ENCODE data around the gene NEK2. TPM values are rescaled to one million over a fixed set of nuclear protein-coding genes. Genes with fewer than 3 reads are reported as not detected.

NEK2 gene
- total and polyA plus RNA-seq, 7 experiments from 2014 or later = 0.11 to 26.5 (median 0.22) TPM; not detected in 2

DNA sequence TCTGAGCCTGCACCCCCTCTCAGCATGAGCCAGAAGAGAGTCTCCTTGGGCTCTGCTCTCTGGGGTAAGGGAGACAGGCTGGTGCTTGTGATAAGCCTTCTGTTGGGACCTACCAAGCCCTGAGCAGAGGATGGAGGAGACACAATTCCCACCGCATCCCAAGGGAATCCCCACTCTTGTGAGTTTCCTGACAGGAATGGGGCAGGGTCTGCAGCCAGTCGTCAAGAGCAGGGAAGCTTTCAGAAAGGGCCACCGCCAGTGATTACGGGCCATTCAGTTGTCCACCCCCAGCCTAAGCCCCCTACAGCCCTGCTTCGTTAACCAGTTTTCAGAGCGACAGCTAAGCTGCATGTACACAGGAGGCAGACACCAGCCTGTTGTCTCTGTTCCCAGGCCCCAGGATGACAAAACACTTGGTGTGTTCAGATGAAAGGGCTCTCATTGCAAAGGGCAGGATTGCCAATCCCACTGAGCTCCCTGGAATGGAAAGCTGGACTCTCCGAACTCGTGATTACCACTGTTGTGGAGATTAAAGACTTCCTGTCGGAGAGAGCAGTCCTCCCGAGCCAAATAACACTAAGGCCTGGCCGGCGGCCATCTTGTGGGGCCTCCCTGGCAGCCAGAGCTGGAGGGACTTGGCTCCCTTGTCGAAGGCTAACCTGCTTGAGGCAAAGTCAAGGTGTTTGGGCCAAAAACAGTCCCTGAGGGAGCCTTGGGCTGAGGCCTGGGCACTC lies 59.0 kb downstream of the NEK2 start:
- Histone ChIP-seq H3K4me3 (ENCODE audit: low read length) (no peak overlapping the region), H3K27ac (ENCODE audit: low read depth, low read length) (no peak overlapping the region), H3K4me1 (ENCODE audit: control insufficient read depth in 2 of 2, insufficient read depth in 2 of 2, low read length in 2 of 2) (no peaks in the 10 kb centered on the region), H3K9me3 (ENCODE audit: control insufficient read depth in 2 of 3, low read length in 3 of 3) (no peaks in the 10 kb centered on the region), H3K27me3 (ENCODE audit: control insufficient read depth in 2 of 2, insufficient read depth in 2 of 2, low read length in 2 of 2) (no peaks in the 10 kb centered on the region), H3K36me3 (ENCODE audit: control insufficient read depth in 2 of 3, insufficient read depth in 3 of 3, low read length in 3 of 3) (no peaks in the 10 kb centered on the region)
- H3K27ac Mint-ChIP-seq = no peak overlapping the region
- H3K36me3 Mint-ChIP-seq = no peaks in the 10 kb centered on the region
- ATAC-seq (no peak), DNase-seq (no peak)
- no peak overlapping the region for H3K4me3 Mint-ChIP-seq
- CTCF ChIA-PET = no interaction called here
- intact Hi-C loops (cut with micrococcal nuclease) = no loop called here
- H3K4me1 Mint-ChIP-seq = peaks cover 0 to 10% (median 0%) of the 10 kb centered on the region in 7 donors
- no peaks in the 10 kb centered on the region for H3K27me3 Mint-ChIP-seq
- H3K9me3 Mint-ChIP-seq = no peaks in the 10 kb centered on the region
- POLR2A ChIA-PET = no interaction called here

DNA sequence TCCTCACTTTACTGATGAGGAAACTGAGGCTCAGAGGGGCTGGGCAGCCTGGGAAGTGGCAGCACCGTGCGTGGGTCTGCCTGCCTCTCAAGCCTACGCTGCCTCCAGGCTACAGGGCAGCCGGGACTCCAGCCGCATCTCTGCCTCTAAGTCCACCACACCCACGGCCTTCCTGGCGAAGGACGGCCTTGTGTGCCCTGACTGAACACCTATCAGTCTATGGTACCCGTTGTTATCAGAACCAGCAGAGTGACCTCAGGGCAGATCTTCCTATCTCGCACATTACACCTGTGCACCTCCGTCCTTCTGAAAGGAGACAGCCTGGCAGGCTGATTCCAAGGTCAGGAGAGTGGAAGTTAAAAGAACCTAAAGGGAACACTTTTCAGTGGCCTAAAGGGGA lies 60.8 kb downstream of the NEK2 start:
- Histone ChIP-seq H3K9me3 (ENCODE audit: control insufficient read depth in 2 of 3, low read length in 3 of 3) (no peaks in the 10 kb centered on the region), H3K27me3 (ENCODE audit: control insufficient read depth in 2 of 2, insufficient read depth in 2 of 2, low read length in 2 of 2) (no peaks in the 10 kb centered on the region), H3K27ac (ENCODE audit: low read depth, low read length) (no peak overlapping the region), H3K36me3 (ENCODE audit: control insufficient read depth in 2 of 3, insufficient read depth in 3 of 3, low read length in 3 of 3) (no peaks in the 10 kb centered on the region), H3K4me3 (ENCODE audit: low read length) (no peak overlapping the region), H3K4me1 (ENCODE audit: control insufficient read depth in 2 of 2, insufficient read depth in 2 of 2, low read length in 2 of 2) (no peaks in the 10 kb centered on the region)
- POLR2A ChIA-PET = no interaction called here
- no peak for ATAC-seq
- Mint-ChIP-seq H3K27me3 (no peaks in the 10 kb centered on the region), H3K27ac (no peak overlapping the region), H3K36me3 (no peaks in the 10 kb centered on the region), H3K4me1 (peaks cover 0 to 7% (median 0%) of the 10 kb centered on the region in 7 donors), H3K9me3 (no peaks in the 10 kb centered on the region), H3K4me3 (no peak overlapping the region)
- no peak for DNase-seq
- CTCF ChIA-PET = no interaction called here
- intact Hi-C loops (cut with micrococcal nuclease) = no loop called here

DNA sequence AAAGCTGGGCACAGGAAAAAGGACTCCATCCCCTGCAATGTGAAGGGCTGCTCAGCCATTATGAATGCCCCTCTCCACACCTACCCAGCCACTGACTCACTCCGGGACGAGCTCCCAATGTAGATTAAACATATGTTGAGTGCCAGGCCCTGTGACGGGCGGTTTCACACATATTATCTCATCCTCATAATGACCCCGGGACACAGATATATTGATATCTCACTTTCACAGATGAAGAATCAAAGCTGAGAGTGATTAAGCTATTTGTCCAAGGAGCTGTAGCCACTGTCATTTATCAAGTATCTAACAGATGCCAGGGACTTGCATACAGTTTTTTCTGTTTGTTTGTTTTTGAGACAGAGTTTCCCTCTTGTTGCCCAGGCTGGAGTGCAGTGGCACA lies 61.5 kb downstream of the NEK2 start:
- CTCF ChIA-PET = no interaction called here
- Histone ChIP-seq H3K27ac (ENCODE audit: low read depth, low read length) (no peak overlapping the region), H3K4me1 (ENCODE audit: control insufficient read depth in 2 of 2, insufficient read depth in 2 of 2, low read length in 2 of 2) (no peaks in the 10 kb centered on the region), H3K9me3 (ENCODE audit: control insufficient read depth in 2 of 3, low read length in 3 of 3) (no peaks in the 10 kb centered on the region), H3K36me3 (ENCODE audit: control insufficient read depth in 2 of 3, insufficient read depth in 3 of 3, low read length in 3 of 3) (no peaks in the 10 kb centered on the region), H3K27me3 (ENCODE audit: control insufficient read depth in 2 of 2, insufficient read depth in 2 of 2, low read length in 2 of 2) (no peaks in the 10 kb centered on the region), H3K4me3 (ENCODE audit: low read length) (no peak overlapping the region)
- no peak for ATAC-seq
- Mint-ChIP-seq H3K27ac (peak overlapping the region in 1 of 9 donors; percentile 5), H3K4me3 (no peak overlapping the region), H3K27me3 (no peaks in the 10 kb centered on the region), H3K36me3 (no peaks in the 10 kb centered on the region), H3K4me1 (peaks cover 0 to 7% (median 0%) of the 10 kb centered on the region in 7 donors), H3K9me3 (no peaks in the 10 kb centered on the region)
- POLR2A ChIA-PET = no interaction called here
- intact Hi-C loops (cut with micrococcal nuclease) = no loop called here
- DNase-seq = no peak

DNA sequence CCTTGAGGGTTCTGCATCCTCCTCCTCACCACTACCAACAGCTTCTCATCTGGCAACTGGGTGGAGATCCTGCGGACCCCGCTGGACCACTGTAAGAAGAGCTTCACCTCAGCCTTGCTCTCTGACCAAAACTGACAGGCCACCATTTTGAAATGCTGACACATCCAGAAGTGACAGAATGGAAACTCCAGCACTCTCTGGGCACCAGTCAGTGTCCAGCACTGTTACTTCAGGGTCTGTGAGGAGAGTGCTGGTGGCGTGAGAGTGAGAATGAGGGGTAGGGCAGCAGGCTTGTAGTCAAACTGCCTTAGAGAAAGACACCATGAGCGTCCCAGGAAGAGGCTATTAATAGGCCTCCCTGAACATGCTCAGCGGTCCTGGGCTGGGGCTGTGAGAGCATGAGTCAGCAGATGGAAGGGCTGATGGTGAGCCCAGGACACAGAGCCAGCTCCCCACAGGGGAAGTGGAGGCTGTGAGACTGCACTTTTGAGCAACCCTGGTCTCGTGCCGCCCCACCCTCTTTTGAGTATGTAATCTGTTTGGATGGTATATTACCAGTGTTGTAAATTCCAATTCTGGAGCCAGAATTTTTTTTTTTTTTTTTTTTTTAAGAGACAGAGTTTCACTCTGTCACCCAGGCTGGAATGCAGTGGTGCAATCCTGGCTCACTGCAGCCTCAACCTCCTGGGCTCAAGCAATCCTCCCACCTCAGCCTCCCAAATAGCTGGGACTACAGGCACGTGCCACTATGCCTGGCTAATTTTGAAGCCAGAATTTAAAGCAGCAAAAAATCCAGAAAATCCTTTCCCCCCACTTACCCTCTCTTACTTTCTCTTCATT lies 62.1 kb downstream of the NEK2 start:
- ChIA-PET POLR2A (no interaction called here), CTCF (no interaction called here)
- ATAC-seq (peak; percentile 95), DNase-seq (no peak)
- Histone ChIP-seq H3K4me1 (ENCODE audit: control insufficient read depth in 2 of 2, insufficient read depth in 2 of 2, low read length in 2 of 2) (no peaks in the 10 kb centered on the region), H3K36me3 (ENCODE audit: control insufficient read depth in 2 of 3, insufficient read depth in 3 of 3, low read length in 3 of 3) (no peaks in the 10 kb centered on the region), H3K27ac (ENCODE audit: low read depth, low read length) (no peak overlapping the region), H3K27me3 (ENCODE audit: control insufficient read depth in 2 of 2, insufficient read depth in 2 of 2, low read length in 2 of 2) (no peaks in the 10 kb centered on the region), H3K4me3 (ENCODE audit: low read length) (no peak overlapping the region), H3K9me3 (ENCODE audit: control insufficient read depth in 2 of 3, low read length in 3 of 3) (no peaks in the 10 kb centered on the region)
- Mint-ChIP-seq H3K4me1 (peaks cover 0 to 7% (median 0%) of the 10 kb centered on the region in 7 donors), H3K27me3 (no peaks in the 10 kb centered on the region), H3K36me3 (no peaks in the 10 kb centered on the region), H3K4me3 (no peak overlapping the region), H3K9me3 (no peaks in the 10 kb centered on the region), H3K27ac (peak overlapping the region in 1 of 9 donors; percentile 5)
- intact Hi-C loops (cut with micrococcal nuclease) = no loop called here

DNA sequence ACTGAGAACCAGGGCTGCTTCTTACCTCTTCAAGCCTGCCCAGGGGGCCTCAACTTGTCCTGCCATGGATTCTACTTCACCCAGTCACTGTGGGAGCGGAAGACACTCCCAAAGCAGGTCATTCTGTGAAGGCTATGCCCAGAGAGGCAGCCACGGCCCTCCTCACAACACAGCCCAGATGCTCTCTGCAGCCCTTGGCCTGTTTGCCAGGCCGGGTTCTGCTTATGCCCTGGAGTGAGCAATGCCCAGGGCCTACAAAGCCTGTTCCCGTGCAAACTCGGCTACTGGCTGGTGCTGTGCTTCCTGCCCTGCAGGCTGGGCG lies 62.7 kb downstream of the NEK2 start:
- ATAC-seq = no peak
- POLR2A ChIA-PET = no interaction called here

More for the DNA sequence above, 62.7 kb downstream of the NEK2 start:
- CTCF ChIA-PET = no interaction called here
- Mint-ChIP-seq H3K36me3 (no peaks in the 10 kb centered on the region), H3K27ac (no peak overlapping the region), H3K27me3 (no peaks in the 10 kb centered on the region), H3K4me1 (peaks cover 0 to 11% (median 5%) of the 10 kb centered on the region in 7 donors), H3K4me3 (no peak overlapping the region), H3K9me3 (no peaks in the 10 kb centered on the region)
- Histone ChIP-seq H3K36me3 (ENCODE audit: control insufficient read depth in 2 of 3, insufficient read depth in 3 of 3, low read length in 3 of 3) (no peaks in the 10 kb centered on the region), H3K9me3 (ENCODE audit: control insufficient read depth in 2 of 3, low read length in 3 of 3) (no peaks in the 10 kb centered on the region), H3K27ac (ENCODE audit: low read depth, low read length) (no peak overlapping the region), H3K4me3 (ENCODE audit: low read length) (no peak overlapping the region), H3K27me3 (ENCODE audit: control insufficient read depth in 2 of 2, insufficient read depth in 2 of 2, low read length in 2 of 2) (no peaks in the 10 kb centered on the region), H3K4me1 (ENCODE audit: control insufficient read depth in 2 of 2, insufficient read depth in 2 of 2, low read length in 2 of 2) (no peaks in the 10 kb centered on the region)
- intact Hi-C loops (cut with micrococcal nuclease) = no loop called here
- no peak for DNase-seq

Other genes starting within 250 kb of the NEK2 start
- gene RD3, start 183.5 kb downstream of the NEK2 start, total RNA-seq = not detected
- not detected for gene RD3, start 183.5 kb downstream of the NEK2 start, polyA plus RNA-seq
- gene SLC30A1, start 96.5 kb downstream of the NEK2 start, total RNA-seq = 10 to 100 TPM in 1 of 5 experiments, 1 to 10 TPM in 4; 5.8 to 12.1 (median 8.8) TPM
- gene SLC30A1, start 96.5 kb downstream of the NEK2 start, polyA plus RNA-seq = 1 to 10 TPM; 1.1 to 2.0 TPM
- 10 to 100 TPM; 11.7 to 76.1 (median 19.3) TPM for gene LPGAT1, start 155.1 kb upstream of the NEK2 start, total RNA-seq
- 1 to 10 TPM; 6.3 to 6.4 TPM for gene LPGAT1, start 155.1 kb upstream of the NEK2 start, polyA plus RNA-seq

Data from naive thymus-derived CD4-positive, alpha-beta T cell (primary cell).